Ovary (tissue), 9 donors: ENCODE results near the gene KLF13. TPM values are rescaled to one million over a fixed set of nuclear protein-coding genes. Genes with fewer than 3 reads are reported as not detected.

Source experiments
- DNase-seq, 5 donors: peaks; one replicate each; pipeline ENCODE4 v3.0.0-alpha.2; 2019 to 2020
- H3K27ac ChIP-seq, 2 donors: fragments of 200-600 bp; one replicate each; pipeline versions ENCODE4 v1.5.1 to v1.8.0; 2019 to 2022
- H3K27me3 ChIP-seq: fragments of 200-600 bp; one replicate; pipeline ENCODE4 v1.8.0; 2022
- H3K36me3 ChIP-seq: fragments of 200-600 bp; sonication (generic); one replicate; pipeline ENCODE4 v1.5.1; 2019
- H3K4me1 ChIP-seq: one replicate; pipeline ENCODE4 v1.8.1; 2013; ENCODE audit warnings: mild to moderate bottlenecking, moderate library complexity; ENCODE audit not compliant: insufficient read depth
- H3K4me3 ChIP-seq: fragments of 200-600 bp; sonication (generic); one replicate; pipeline ENCODE4 v1.5.1; 2017
- H3K9me3 ChIP-seq, 2 donors: fragments of 200-600 bp in 1 of 2; sonication (generic) in 1 of 2; one replicate each; pipeline versions ENCODE4 v1.5.1 to v1.8.1; 2013 to 2019; ENCODE audit warnings: mild to moderate bottlenecking in 1 of 2, moderate library complexity in 1 of 2
- EP300 ChIP-seq: sonication (generic); formaldehyde crosslinking; IDR thresholded peaks from one replicate; pipeline ENCODE4 v1.6.1; 2017; ENCODE audit warnings: antibody characterized with exemption
- POLR2A ChIP-seq: fragments of 450-650 bp; IDR thresholded peaks from one replicate; pipeline ENCODE4 v1.6.1; 2017; ENCODE audit warnings: antibody characterized with exemption, mild to moderate bottlenecking, moderate library complexity
- WGBS, 3 donors: extraction: QIAGEN DNeasy Blood & Tissue Kit in 1 of 3; methylation state at CpG; one replicate each; pipeline versions ENCODE4 v1.1.5 to v1.1.7; 2013 to 2017; 5-methylcytosine and 5-hydroxymethylcytosine counted together
- intact Hi-C, 4 donors: fragments of 100-400 bp; cut with DNase I; formaldehyde crosslinking; loops; one replicate each; pipeline versions ENCODE4 v1.11.0 to v1.15.1; 2022 to 2023
- polyA plus RNA-seq, 2 donors: library from polyadenylated mRNA; stranded (reverse); fragments of 200-250 nt in 1 of 2; fragments of 350-450 nt in 1 of 2; fragmentation: Illumina TruSeq in 1 of 2; extraction: RNeasy Lipid Tissue Mini Kit (QIAGEN cat#74804) in 1 of 2; gene quantifications; one replicate each; pipeline ENCODE4 v1.2.3, GENCODE V29; 2013 to 2014
- total RNA-seq, 7 donors: library from RNA; depleted of rRNA in 2 of 7; stranded (reverse); fragments of >200 nt in 2 of 7; fragmentation: NEBNext Ultra II Directional in 3 of 7; extraction: Animal tissue kit (Norgen Biotek cat#: 25700) in 3 of 7; gene quantifications; one replicate each; pipeline versions ENCODE4 v1.1.0 to v1.2.4, GENCODE V29; 2016 to 2023
- TF ChIP-seq, protein P1 (sequence below), 3 donors: fragments of 450-650 bp in 2 of 3; fragments of 200-600 bp in 1 of 3; IDR thresholded peaks; one replicate each; pipeline versions ENCODE4 v1.5.1 to v1.8.0; 2016 to 2022; ENCODE audit warnings: antibody characterized with exemption in 3 of 3, mild to moderate bottlenecking in 1 of 3
- donor health status: DM: no; HTN: no; CAD: no; lungs with moderate emphysema.
- donor health status: DM: no; HTN: no; CAD: no.
- donor health status: Bipolar disorder and iron deficiency.
- donor health status: DM: yes; HTN: yes; CAD: no.
- donor health status: DM: no; HTN: no; CAD: no.
- donor health status: DM: yes; HTN: yes; CAD: no.

The KLF13 gene
- total and polyA plus RNA-seq, 9 donors: 14.8 to 58.2 (median 36.0) TPM

DNA sequence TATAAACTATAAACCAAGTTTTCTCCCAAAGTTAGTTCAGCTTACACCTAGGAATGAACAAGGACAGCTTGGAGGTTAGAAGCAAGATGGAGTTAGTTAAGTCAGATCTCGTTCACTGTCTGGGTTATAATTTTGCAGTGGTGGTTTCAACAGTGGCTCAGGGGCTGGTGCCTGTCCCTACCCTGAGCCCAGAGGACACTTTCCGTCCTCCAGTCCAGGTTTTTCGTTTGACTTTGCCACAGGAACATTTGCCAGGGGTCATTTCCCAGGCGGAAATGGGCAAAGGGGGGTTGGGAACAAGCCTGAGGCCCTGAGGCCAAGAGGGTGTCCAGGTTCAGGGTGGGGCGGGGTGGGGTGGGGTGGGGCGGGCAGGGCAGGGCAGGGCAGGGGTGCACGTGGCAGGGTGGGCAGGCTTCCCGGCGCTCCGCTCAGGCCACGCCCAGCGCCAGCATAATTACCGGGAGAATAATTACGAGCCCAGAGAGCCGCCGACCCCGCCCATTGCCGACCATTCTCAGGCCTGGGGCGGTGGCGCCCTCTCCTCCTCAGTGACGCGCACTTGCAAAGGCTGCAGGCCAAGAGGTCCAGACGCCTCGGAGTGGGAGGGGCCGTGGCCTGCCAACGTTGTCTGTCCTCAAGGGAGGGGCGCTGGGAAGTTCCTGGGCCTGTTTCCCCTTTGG is 70.4 kb downstream of the KLF13 start:
- TF ChIP-seq, protein P1, sequence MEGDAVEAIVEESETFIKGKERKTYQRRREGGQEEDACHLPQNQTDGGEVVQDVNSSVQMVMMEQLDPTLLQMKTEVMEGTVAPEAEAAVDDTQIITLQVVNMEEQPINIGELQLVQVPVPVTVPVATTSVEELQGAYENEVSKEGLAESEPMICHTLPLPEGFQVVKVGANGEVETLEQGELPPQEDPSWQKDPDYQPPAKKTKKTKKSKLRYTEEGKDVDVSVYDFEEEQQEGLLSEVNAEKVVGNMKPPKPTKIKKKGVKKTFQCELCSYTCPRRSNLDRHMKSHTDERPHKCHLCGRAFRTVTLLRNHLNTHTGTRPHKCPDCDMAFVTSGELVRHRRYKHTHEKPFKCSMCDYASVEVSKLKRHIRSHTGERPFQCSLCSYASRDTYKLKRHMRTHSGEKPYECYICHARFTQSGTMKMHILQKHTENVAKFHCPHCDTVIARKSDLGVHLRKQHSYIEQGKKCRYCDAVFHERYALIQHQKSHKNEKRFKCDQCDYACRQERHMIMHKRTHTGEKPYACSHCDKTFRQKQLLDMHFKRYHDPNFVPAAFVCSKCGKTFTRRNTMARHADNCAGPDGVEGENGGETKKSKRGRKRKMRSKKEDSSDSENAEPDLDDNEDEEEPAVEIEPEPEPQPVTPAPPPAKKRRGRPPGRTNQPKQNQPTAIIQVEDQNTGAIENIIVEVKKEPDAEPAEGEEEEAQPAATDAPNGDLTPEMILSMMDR (IDR thresholded peaks at IDR 0.05): no peak
- TF ChIP-seq POLR2A (no peak), EP300 (no peak)
- peak; percentile 63 to 90 (median 76) for DNase-seq
- H3K4me3 ChIP-seq: no peak overlapping the region
- H3K27ac ChIP-seq: no peak overlapping the region
- intact Hi-C loops: no loop called here
- no peaks in the 10 kb centered on the region for H3K27me3 ChIP-seq
- 17 to 29% (median 26%) methylated on average over 19 to 27 of the region's 27 CpGs for WGBS, 3 donors
- H3K36me3 ChIP-seq: no peaks in the 10 kb centered on the region
- no peaks in the 10 kb centered on the region for H3K9me3 ChIP-seq
- peaks cover under 1% of the 10 kb centered on the region for H3K4me1 ChIP-seq

DNA sequence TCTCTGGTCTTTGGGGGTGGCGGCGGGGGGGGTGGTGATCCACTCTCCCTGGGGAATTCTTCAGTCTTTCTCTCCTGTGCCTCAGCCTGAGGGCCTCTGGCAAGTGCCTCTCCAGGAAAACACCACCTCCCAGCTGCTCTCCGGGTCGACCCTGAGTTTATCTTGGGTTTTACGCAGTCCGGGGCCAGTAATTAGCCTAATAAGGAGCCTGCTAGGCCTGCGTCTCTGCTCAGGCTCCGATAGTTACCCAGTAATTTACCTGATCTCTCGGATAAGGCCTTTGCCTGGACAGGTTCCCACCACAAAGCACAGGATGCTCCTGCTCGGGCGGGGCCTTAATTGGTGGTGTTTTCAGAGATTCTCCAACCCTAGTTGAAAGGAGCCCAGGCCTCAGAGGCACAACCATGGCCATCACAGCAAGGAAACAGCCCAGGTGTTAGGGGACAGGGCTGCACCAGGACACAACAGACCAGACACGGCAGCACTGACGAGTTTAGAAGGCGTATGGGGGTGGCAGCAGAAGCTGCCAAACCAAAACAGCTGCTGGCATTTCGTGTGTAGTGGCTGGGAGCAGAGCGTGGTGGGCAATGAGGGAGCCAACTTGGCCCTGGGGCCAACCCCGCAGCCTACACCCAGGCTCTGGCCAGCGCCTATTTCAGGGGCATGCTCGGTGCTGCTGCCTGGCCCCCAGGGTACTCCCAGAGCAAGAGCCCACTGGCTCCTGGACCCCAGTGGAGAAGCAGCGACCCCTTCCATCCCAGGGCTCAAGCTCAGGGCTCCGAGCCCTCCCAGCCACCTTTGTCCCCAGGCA is 71.4 kb downstream of the KLF13 start:
- no peaks in the 10 kb centered on the region for H3K36me3 ChIP-seq
- TF ChIP-seq POLR2A (no peak), EP300 (no peak)
- TF ChIP-seq, protein P1 (IDR thresholded peaks at IDR 0.05): no peak
- H3K27ac ChIP-seq: no peak overlapping the region
- 72 to 81% (median 81%) methylated on average over 21 of the region's 21 CpGs for WGBS, 3 donors
- H3K4me1 ChIP-seq: no peaks in the 10 kb centered on the region
- no peak overlapping the region for H3K4me3 ChIP-seq
- no peaks in the 10 kb centered on the region for H3K27me3 ChIP-seq
- no peaks in the 10 kb centered on the region for H3K9me3 ChIP-seq
- intact Hi-C loops: no loop called here
- DNase-seq: peak in 1 of 5 donors; percentile 39

DNA sequence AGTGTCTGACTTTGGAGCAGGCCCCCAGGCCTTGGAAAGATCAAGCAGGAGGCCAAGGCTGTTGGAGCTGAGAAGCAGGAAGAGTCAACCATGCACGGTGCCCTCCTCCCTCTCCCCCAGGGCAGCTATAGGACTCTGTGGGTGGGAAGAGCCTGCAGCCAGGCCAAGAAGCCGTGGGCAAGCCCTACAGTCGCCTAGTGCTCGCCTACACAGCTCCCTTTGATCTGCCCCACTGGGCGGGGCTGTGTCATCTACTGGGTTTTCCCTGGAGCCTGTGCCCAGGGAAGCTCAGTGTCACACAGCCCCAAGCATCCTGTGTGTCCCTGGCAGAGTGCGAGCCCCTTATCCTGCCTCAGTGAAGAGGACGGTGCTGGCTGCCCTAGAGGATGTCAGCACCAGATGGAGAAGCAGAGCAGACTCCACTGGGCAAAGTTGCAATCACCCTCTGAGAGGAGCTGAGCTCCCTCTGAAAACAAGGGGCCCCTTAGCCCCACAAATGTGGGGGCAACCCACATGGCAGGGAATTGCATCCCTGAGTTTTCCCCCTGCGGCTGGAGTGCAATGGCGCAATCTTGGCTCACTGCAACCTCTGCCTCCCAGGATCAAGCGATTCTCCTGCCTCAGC is 72.2 kb downstream of the KLF13 start:
- DNase-seq: peak in 1 of 5 donors; percentile 35
- 73 to 85% (median 79%) methylated on average over 10 of the region's 10 CpGs for WGBS, 3 donors
- TF ChIP-seq POLR2A: no peak
- no peak for TF ChIP-seq EP300
- TF ChIP-seq, protein P1 (IDR thresholded peaks at IDR 0.05): no peak
- Histone ChIP-seq H3K4me3 (no peak overlapping the region), H3K27me3 (no peaks in the 10 kb centered on the region), H3K4me1 (no peaks in the 10 kb centered on the region), H3K27ac (no peak overlapping the region), H3K36me3 (no peaks in the 10 kb centered on the region), H3K9me3 (no peaks in the 10 kb centered on the region)
- intact Hi-C loops: no loop called here

DNA sequence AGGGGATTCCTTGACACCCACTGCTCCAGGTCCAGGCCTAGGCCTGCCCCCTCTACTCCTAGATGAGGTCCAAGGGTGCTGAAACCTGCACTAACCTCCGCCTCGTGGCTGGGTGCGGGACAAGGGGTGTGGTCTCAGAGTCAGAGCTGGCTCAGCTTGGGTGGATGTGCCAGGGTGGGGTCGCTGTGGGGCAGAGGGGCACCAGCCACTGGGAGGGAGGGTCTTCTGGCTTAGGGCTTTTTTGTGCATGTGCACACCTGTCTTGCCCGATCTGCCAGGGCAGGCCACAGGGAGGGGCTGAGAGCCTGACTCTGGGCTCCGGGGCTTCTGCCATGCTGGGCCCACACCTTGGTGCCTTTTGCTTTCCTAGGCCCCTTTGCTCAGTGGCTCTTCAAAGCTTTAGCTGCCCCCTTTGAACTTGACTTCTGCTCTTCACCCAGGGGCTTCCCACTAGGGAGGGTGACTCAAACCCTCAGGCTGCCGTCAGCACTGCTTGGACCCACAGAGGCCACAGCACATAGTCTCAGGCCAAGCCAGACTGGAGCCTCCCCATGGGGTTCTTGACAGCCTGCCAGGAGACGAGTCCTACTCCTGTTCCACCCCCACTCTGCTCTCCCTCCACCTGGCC is 73.0 kb downstream of the KLF13 start:
- peak in 1 of 5 donors; percentile 43 for DNase-seq
- no peaks in the 10 kb centered on the region for H3K36me3 ChIP-seq
- no peak overlapping the region for H3K4me3 ChIP-seq
- TF ChIP-seq, protein P1 (IDR thresholded peaks at IDR 0.05): no peak
- TF ChIP-seq EP300 (no peak), POLR2A (no peak)
- H3K27ac ChIP-seq: no peak overlapping the region
- H3K4me1 ChIP-seq: no peaks in the 10 kb centered on the region
- intact Hi-C loops: no loop called here
- no peaks in the 10 kb centered on the region for H3K9me3 ChIP-seq
- 76 to 88% (median 87%) methylated on average over 7 to 8 of the region's 8 CpGs for WGBS, 3 donors
- H3K27me3 ChIP-seq: no peaks in the 10 kb centered on the region
